ENCODE results near the gene CAPN10. TPM values are rescaled to one million over a fixed set of nuclear protein-coding genes. Genes with fewer than 3 reads are reported as not detected.

The CAPN10 gene
- total RNA-seq, 1 experiment from 2014 or later, result 61.3 TPM

- TF ChIP-seq ZNF425 (CRISPR knock-in tag; conservative IDR thresholded peaks at IDR 0.05), result no peak
- TF ChIP-seq, protein P1, sequence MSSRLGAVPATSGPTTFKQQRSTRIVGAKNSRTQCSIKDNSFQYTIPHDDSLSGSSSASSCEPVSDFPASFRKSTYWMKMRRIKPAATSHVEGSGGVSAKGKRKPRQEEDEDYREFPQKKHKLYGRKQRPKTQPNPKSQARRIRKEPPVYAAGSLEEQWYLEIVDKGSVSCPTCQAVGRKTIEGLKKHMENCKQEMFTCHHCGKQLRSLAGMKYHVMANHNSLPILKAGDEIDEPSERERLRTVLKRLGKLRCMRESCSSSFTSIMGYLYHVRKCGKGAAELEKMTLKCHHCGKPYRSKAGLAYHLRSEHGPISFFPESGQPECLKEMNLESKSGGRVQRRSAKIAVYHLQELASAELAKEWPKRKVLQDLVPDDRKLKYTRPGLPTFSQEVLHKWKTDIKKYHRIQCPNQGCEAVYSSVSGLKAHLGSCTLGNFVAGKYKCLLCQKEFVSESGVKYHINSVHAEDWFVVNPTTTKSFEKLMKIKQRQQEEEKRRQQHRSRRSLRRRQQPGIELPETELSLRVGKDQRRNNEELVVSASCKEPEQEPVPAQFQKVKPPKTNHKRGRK (CRISPR knock-in tag; IDR thresholded peaks at IDR 0.05; ENCODE audit: borderline replicate concordance), result no peak
- no peak for TF ChIP-seq ZNF416 (CRISPR knock-in tag; IDR thresholded peaks at IDR 0.05)
Observed at GRCh38 chr2:240618776-240619175, 32.2 kb downstream of the CAPN10 start (continued).

- peaks cover 19% of the 10 kb centered on the region for H3K9me3 Mint-ChIP-seq
- H3K4me3 Mint-ChIP-seq, result no peak overlapping the region
- no peak for ATAC-seq
- CTCF ChIA-PET, result no interaction called here
- H3K27me3 Mint-ChIP-seq (ENCODE audit: low read depth), result peaks cover 3% of the 10 kb centered on the region; the same call in 1 of the 2 replicates
- peaks cover 23% of the 10 kb centered on the region for H3K36me3 Mint-ChIP-seq
- DNase-seq (ENCODE audit: low spot score), result peak; percentile 8
- no peak for TF ChIP-seq ZBTB21 (CRISPR knock-in tag; IDR thresholded peaks at IDR 0.05; ENCODE audit: borderline replicate concordance)
- TF ChIP-seq ZNF263 (CRISPR knock-in tag; IDR thresholded peaks at IDR 0.05; ENCODE audit: low read depth), result no peak
- no peak for TF ChIP-seq TEAD4 (CRISPR knock-in tag; IDR thresholded peaks at IDR 0.05)
- no peak for TF ChIP-seq ARID4B (CRISPR knock-in tag; IDR thresholded peaks at IDR 0.05; ENCODE audit: borderline replicate concordance)
- no peak for TF ChIP-seq FOXP4 (CRISPR knock-in tag; IDR thresholded peaks at IDR 0.05)
- TF ChIP-seq NR1H2 (CRISPR knock-in tag; IDR thresholded peaks at IDR 0.05), result no peak
- TF ChIP-seq, protein P2, sequence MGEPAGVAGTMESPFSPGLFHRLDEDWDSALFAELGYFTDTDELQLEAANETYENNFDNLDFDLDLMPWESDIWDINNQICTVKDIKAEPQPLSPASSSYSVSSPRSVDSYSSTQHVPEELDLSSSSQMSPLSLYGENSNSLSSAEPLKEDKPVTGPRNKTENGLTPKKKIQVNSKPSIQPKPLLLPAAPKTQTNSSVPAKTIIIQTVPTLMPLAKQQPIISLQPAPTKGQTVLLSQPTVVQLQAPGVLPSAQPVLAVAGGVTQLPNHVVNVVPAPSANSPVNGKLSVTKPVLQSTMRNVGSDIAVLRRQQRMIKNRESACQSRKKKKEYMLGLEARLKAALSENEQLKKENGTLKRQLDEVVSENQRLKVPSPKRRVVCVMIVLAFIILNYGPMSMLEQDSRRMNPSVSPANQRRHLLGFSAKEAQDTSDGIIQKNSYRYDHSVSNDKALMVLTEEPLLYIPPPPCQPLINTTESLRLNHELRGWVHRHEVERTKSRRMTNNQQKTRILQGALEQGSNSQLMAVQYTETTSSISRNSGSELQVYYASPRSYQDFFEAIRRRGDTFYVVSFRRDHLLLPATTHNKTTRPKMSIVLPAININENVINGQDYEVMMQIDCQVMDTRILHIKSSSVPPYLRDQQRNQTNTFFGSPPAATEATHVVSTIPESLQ (CRISPR knock-in tag; IDR thresholded peaks at IDR 0.05), result no peak
- no peak for TF ChIP-seq ATF3 (CRISPR knock-in tag; conservative IDR thresholded peaks at IDR 0.05)
- TF ChIP-seq, protein P3, sequence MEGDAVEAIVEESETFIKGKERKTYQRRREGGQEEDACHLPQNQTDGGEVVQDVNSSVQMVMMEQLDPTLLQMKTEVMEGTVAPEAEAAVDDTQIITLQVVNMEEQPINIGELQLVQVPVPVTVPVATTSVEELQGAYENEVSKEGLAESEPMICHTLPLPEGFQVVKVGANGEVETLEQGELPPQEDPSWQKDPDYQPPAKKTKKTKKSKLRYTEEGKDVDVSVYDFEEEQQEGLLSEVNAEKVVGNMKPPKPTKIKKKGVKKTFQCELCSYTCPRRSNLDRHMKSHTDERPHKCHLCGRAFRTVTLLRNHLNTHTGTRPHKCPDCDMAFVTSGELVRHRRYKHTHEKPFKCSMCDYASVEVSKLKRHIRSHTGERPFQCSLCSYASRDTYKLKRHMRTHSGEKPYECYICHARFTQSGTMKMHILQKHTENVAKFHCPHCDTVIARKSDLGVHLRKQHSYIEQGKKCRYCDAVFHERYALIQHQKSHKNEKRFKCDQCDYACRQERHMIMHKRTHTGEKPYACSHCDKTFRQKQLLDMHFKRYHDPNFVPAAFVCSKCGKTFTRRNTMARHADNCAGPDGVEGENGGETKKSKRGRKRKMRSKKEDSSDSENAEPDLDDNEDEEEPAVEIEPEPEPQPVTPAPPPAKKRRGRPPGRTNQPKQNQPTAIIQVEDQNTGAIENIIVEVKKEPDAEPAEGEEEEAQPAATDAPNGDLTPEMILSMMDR (IDR thresholded peaks at IDR 0.05), result no peak
- TF ChIP-seq, protein P4, sequence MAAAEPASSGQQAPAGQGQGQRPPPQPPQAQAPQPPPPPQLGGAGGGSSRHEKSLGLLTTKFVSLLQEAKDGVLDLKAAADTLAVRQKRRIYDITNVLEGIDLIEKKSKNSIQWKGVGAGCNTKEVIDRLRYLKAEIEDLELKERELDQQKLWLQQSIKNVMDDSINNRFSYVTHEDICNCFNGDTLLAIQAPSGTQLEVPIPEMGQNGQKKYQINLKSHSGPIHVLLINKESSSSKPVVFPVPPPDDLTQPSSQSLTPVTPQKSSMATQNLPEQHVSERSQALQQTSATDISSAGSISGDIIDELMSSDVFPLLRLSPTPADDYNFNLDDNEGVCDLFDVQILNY (CRISPR knock-in tag; IDR thresholded peaks at IDR 0.05), result no peak
- TF ChIP-seq TCF7 (CRISPR knock-in tag; IDR thresholded peaks at IDR 0.05; ENCODE audit: low read depth), result no peak
- TF ChIP-seq CBFB (CRISPR knock-in tag; IDR thresholded peaks at IDR 0.05; ENCODE audit: low read depth), result no peak
- TF ChIP-seq ERG (CRISPR knock-in tag; IDR thresholded peaks at IDR 0.05), result no peak
- TF ChIP-seq FOXJ3 (CRISPR knock-in tag; IDR thresholded peaks at IDR 0.05; ENCODE audit: borderline replicate concordance), result no peak
- no peak for TF ChIP-seq GRHL2 (CRISPR knock-in tag; IDR thresholded peaks at IDR 0.05; ENCODE audit: insufficient replicate concordance, severe bottlenecking)
- H3K4me1 Mint-ChIP-seq, result no peaks in the 10 kb centered on the region
- H3K27ac Mint-ChIP-seq, result no peak overlapping the region
- POLR2A ChIA-PET, result no interaction called here
Observed at GRCh38 chr2:240619506-240620148, 33.1 kb downstream of the CAPN10 start.
